CD1c-positive myeloid dendritic cell (primary cell): ENCODE measurements around the gene STK32A.

Source experiments
- DNase-seq: peaks from one replicate; pipeline ENCODE4 v3.0.0-alpha.2; 2016; ENCODE audit errors: extremely low spot score

Gene STK32A

DNA sequence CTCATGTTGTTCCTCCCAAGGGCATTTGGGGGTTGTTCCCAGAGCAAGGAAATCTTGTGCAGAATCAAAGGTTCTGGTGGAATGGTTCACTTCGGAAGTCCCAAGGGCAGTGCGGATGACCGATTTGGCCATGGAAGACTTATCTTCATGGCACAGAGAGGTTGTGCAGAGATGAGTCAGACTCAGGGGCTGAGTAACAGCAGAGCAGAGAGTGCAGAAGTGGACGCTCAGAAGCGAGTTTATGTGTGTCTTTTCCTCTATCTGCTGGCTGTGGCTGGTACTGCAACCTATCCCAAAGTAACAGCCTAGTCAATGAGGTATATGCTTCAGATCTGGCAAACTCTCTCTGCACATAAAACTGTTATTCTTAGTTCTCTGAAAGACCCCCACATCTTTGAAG, 157.0 kb downstream of the STK32A start:
- peak; percentile 30 for DNase-seq

DNA sequence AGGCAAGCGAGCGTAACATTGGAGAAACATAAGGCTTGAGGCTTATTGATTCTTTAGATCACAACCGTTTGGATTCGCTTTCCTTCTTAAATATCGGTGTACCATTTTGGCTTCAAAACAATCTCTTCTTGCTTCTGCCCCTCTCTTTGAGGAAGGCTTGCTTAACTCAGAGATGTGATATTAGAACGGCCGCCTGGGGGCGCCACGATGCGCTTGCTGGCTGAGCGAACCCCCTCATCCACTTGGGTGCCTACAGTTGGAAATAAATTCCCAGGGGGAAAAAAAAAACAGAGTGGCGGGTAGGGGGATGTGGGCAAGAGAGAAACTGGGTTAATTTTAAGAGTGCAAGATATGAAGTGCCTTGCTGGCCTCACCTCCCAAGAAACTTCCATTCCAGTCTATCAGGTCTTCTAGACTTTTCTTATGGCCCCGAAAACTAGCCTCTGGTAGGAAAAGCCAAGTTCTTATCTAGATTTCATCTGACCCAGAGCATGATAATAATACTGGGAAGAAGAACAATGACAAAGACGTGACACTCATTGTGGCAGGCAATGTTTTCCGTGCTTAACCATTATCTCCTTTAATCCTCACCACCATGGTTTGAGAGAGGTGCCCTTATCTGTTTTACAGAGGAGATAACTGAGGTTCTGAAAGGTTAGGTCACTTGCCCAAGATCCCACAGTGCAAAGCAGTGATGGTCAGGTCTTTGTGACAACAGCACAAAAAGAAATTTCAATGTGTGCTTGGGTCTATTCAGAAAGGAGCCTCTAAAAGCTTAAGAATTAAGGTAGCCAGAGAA, 159.2 kb downstream of the STK32A start:
- DNase-seq, result no peak

DNA sequence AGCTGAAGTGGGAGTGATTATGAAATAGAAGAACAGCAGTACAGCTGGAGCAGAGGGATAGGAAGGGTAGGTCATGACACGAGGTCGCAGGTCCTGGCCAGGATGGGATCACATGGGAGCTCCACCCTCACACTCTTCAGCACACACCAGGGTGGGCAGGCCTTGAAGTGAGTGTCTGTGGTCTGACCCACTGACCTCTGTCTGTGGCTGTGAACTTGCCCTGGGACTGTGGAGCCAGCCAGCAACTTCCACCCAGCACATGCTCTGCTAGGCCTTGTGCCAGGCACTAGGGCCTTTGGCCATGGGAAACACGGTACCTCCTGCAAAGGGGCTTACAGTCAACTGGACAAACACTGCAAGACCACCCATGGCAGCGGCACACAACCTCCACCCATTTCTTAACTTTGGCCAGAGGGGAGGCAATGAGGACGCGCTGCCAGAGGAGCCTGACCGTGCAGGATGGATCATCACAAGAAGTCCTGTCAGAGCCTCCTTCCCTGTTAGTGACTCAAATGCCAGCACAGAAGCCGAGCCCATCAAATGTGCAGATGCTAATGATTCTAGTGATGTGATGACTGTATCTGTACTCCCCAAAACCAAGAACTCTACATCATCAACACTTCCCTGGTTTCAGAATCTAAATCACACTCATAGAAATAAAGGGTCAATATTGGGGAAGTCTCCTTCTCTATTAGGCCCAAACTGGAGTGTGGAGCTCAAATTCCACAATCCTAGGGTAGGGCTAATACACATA, 161.4 kb downstream of the STK32A start:
- no peak for DNase-seq

DNA sequence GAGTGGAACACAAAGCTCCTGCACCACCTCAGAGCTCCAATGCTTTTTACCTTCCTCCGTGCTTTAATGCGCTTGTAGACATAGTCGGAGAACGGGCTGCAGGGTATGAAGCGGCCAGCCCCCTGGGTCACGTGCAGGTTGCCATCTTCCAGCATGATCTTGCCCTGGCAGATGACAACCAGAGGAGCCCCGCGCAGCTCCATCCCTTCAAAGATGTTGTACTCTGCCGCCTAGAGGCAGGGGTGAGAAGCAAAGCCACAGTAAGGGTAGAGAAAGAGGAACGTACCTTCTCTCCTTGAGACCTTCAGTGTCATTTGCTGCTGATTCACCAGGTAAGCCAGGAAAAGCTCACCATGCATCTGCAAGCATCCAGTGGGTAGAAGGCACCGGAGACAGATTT, 162.8 kb downstream of the STK32A start:
- no peak for DNase-seq

DNA sequence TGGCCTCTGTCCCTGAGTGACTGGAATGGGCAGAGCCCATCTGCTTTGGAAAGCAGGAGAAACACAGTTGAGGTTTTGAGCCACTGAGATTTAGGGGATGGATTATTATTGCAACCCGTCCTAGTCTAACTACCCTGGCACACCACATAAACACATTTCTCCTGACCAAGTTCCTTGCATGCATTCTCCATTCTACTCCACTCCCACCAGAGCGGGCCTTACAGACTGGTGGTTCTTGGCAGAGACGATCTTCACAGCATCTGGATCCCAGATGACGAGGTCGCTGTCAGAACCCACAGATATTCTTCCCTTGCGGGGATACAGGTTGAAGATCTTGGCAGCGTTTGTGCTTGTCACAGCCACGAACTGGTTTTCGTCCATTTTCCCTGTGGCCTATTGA, 164.0 kb downstream of the STK32A start:
- DNase-seq, result no peak

DNA sequence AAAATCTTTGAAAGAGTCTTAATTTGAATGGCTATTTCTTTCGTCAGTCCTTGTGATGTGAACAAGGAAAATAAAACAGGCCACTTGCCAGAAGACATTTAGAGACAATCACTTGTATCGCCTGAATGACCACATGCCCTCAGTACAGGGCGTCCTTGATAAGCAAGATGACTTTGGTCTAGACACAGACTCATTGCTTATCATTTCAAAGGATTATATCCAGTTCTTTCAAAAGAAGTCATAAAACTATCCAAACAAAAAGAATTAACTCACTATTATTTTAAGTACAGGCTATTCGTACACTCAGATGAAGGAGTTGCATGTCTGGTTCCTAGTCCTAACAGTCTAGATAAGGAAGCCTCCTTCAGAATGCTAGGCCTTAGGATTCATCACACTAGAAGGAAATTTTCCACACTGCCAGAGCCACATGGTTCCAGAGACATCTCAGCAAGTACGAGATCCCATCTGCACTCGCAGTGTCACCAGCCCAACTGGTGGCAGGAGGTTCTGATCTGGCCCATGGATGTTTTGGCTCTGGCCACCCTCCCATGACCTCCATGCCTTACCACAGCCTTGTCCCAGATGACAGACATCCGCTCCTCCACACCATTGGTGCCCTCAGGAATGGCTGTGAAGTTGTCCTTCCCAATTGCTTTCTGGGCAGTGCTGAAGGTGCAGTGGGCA, 165.4 kb downstream of the STK32A start:
- DNase-seq, result no peak

DNA sequence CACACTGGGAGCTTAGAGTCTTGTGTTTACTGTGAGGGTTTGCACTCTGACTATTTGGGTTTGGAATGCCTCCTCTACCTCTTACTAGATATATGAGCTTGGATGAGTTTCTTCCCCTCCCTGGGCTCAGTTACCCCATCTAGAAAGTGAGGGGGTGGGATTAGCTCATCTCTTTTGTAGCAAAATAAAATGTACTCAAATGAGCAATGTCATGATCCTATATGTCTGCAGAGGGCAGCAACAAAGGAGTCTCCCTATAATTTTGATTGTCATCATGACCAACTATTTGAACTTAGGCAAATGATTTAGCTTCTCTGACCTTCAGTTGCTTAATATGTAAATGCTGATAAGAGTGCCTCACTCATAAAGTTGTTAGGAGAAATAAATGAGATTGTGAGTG, 166.1 kb downstream of the STK32A start:
- DNase-seq, result no peak

DNA sequence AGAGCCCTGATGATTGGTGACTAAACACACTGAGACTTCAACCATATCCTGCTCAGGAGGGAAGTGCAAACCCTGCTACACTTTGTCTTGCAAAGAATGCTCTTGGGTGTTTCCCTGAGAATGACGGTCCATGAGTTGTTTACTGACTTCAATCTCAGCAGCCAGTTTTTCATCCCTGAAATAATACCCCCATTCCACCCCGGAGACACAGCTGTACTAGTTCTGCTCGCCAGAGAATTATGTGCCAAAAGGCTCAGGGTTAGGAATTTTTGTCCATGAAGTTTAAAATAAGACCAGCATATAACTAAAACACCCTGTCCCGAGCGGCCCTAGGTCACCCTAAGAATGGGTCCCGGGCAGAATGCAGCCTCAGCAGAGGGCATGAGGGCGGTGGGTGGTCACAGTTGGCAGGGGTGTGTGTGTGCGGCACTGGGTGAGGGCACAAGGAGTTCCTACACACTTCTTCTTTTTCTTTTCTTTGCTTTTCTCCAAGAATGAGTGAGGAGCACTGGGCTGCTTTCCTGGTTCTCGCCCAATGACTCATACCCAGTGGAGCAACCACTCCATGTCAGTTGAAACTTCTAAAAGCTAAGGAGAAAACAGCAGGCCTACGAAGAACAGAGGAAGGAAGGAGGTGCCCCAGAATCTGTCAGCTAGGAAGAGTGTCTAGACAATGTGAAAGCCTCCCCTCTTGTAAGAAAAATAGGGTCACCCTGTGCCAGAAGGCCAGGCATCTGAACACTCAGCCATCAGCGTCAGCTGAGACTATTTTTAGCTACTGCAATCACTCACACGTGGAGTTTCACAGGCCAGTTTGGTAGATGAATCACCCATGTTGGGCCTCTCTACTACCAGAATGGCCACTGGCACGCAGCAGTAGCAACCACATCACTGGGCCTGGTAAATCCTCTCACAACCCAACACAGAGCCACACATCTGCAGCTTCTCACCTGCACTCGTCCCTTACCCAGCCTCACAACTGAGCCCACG, 169.1 kb downstream of the STK32A start:
- peak; percentile 65 for DNase-seq

DNA sequence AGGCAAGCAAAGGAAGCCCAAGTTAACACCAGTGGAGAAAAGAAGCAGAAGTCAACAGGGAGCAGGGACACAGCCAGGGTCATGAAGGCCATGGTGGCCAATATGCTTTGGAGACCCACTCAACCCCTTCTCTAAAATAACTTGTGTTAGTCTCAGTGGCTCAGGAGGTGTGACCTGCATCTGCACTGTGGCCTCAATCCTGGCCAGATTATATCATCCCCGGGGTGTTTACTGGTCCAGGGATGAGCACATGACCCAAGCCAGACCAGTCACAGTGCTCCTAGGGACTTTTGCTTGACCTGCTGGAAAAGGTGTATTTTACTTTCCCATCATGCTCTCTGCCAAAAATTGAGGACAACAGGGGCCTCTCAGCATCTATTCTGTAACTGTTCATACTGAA, 169.9 kb downstream of the STK32A start:
- no peak for DNase-seq

DNA sequence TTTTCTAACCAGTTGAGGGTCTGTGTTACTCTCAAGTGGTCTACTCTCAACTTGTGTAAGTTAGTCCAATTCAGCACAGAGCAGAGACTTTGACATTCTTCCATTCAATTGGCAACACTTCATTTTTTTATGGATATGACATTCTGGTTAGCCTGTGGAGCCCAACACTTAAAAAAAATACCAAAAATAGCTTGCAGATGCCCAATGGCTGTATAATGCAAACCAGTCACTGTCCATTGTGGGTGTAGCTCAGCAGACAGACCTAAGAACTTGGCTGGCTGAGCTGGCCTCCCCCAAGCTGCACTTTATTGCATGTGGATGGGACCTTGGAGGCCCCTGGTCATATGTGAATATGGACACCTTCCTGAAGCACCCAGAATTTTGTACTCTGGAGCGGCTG, 171.8 kb downstream of the STK32A start:
- DNase-seq, result no peak

DNA sequence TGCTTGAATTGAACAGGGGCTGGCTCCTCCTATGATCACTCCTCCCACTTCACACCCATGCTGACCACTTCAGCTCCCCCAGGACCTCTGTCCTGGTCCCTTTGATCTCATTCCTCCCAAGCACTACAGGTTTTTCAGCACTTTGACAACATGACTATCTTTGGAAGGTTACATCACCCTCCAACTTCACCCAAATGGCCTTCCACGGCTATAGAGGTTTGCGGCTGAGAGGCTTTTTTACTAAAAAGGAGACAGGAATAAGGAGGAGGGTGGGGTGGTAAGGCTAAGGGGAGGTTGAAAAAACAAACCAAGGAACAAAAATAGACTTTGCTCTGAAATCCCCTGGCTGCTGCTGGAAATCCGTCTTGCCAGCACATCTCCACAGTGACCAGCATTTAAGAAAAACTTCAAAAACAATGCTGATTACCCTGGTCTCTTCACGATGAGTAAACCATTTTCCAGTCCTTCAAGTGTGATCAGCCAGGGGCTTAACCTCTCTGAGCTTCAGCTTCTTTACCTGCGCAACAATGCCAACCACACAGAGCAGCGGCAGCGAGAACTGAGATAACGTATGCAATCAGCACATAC, 172.4 kb downstream of the STK32A start:
- DNase-seq, result no peak

DNA sequence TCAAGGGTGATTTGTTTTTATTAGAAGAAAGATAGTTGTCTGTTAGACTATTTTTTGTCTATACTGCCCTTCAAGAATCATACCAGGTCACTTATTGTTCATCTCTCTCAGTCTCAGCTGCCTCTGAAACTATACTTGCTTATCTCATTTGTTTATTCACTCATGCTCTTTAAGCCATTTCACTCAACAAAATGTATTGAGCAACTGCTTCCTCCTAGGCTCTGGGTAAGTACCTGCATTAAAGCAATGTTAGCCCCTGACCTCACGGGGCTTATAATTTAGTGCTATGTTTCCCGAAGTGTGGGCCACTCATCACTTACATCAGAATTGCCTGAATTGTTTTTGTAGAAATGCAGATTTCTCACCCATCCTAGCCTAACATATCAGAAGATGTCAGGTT, 174.2 kb downstream of the STK32A start:
- no peak for DNase-seq

DNA sequence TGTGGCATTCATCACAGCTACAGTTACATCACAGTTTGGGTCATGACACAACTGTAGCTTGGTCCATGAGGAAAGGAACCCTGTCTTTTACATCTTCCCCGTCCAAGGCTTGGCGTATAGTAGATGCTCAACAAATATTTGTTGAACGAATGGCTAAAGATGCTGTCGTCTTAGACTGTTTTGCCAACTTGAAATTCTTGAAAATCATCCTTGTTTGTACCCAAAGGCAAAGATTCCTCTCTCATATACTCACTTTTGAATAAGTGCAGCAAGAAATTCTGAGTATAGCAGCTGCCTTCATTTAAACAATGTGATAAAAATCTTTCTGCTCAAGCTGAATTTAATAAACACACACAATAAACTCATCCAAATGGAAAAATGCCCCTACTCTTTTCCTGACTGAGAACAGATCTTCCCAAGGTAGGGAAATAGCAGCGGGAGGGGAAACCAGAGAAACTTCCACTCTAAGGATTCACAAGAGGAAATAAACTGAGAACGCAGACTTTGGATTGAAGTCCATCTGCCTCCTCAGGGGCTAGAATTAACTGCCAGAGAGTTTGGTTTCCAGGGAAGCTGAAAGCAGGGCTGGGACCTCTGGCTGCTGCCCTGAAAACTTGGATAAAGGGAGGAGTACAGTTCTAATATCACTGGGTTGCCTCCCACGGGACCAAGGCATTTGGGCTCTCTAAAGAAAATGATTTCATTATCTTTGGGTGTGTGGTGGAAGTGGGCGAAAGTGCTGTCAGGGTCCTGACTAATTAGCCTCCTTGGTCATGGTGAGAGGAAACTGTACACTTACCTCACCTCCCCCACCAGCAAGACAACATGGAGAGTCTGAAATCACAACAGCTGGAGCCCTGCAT, 175.9 kb downstream of the STK32A start:
- no peak for DNase-seq

DNA sequence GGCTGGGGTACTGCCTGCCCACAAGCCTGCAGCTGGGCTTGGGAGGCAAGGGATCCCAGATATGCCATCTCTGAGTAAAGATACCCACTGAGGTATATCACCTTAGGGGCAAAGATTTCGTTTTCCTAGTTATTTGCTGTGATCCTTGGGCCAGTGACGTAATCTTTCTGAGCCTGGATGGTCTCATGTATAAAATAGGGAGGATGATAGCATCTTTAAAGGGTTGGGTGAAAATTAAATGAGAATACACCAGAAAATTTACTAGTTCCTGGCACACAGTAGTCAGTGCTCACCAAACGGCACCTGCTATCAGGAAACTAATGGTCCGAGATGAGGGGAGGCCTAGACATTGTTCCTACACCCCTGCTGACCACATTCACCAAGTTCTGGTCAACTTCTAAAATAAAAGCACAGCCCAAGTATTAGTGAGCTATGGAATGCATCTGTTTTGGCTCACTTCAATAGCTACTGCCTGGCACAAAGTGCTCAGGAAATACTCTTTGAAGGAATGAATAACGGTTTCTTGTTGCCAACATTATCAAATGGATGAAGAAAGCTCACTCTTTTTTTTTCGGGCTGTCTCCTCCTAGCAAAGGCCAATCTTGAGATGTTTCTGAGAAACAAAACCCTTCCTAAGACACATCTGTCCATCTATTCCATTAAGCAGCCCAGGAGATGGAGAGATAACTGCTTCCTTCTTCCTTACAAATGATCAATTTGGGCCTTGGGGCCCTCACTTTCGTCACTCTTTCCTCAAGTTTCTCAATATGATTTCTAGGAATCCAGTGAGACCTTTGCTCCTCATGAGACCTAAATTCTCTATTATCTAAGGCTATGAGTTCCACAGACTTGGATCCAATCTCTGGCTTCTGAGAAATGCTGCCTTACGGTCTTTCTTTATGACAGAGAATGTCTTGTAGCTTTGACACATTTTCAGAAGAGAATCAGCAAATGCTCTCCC, 176.8 kb downstream of the STK32A start:
- DNase-seq, result no peak

DNA sequence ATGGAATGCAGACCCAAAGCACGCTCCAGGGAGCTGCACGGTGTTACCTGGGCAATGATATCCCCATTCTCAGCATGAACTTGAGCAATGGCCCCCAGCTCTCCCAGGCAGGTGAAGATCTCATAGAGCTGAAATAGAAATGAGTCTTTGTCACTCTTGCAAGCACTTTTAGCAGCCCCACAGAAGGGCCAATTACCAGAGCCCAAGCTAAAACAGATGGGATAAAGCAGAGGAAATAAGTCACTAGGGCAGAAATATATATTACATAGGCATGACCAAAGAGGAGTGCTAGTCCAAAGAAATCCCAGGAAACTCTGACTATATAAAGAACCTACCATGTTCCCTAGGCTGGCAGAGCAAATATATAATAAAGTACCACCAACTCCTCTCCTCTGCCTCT, 177.7 kb downstream of the STK32A start:
- DNase-seq, result no peak

DNA sequence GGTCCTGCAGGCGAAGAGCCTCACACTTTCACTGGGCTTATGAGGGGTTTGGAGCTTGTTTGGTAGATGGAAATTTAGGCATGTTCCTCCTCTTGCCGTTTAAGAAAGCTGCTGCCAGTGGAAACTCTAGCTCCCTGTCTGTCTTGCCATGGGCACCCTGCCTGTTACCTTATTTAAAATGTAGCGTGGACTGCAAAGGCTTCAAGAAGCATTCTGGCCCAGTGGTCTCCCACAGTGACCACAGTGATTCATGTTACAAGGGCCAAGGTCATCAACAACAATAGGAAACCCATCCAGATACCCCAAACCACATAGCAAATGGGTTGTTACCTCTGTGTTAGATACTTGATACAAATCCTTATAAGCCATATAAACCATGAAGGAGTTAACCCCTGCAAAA, 178.4 kb downstream of the STK32A start:
- no peak for DNase-seq

DNA sequence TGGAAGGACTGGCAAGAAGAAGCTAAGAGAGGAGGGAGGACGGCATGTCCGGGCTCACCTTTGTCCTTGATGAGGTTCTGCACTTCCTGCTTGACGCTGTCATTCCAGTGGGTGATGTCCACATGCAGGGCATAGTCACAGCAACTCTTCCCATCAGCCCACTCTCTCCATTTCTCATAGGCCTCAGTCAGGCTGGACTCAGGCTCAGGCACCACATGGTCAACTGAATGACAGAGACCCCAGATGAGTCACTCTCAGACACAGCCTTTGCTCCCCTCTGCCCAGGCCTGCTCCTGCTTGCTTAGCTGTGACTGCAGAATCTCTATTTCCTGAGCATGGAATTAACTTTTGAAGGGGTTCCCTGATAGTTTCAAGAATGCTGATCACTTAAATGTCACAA, 180.8 kb downstream of the STK32A start:
- DNase-seq, result no peak

DNA sequence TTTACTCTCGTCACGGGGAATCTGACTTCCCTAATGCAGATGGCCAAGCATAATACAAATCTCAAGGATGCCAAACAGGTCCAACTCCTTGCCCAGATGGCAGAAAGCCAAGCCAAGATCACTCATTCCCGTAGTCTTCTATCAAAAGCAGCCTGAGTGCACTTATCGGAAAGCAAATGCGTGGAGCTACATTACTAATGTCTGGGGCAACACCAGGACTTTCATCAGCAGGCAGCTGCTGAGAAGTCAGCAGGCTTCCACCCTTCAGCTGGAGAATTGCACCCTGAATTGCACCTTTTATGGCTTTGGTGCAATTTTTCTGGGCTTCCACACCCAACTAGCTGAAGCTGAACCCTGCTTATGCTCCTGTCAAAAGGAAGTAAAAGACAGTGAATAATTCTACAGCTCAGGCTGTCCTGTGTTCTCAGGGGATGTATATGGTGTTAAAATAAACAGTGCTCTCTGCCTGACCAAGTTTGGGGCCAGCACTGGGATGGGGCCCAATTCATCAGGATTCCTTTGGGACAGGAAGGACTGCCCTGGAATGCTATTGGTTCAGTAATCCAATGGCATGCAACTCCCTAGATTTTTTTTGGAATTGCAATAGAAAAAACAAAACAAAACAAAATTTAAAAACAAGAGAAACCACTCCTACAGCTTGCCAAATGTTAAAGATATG, 182.4 kb downstream of the STK32A start:
- DNase-seq, result no peak
